ENCODE results near the gene UBTD1. TPM values are rescaled to one million over a fixed set of nuclear protein-coding genes. Genes with fewer than 3 reads are reported as not detected.

UBTD1 gene
- total RNA-seq, 4 donors from 2014 or later: 3.9 to 23.4 (median 12.4) TPM

GRCh38 chr10:97522937-97523336 is 24.2 kb downstream of the UBTD1 start:
- TF ChIP-seq CTCF (IDR thresholded peaks at IDR 0.05; ENCODE audit: low read depth): no peak

- TF ChIP-seq CTCF (IDR thresholded peaks at IDR 0.05; ENCODE audit: low read depth): no peak
These were observed 26.4 kb downstream of the UBTD1 start for GRCh38 chr10:97525086-97525485.

- TF ChIP-seq CTCF (IDR thresholded peaks at IDR 0.05; ENCODE audit: low read depth): no peak
These were observed 27.0 kb downstream of the UBTD1 start for GRCh38 chr10:97525683-97526110.

- TF ChIP-seq CTCF (IDR thresholded peaks at IDR 0.05; ENCODE audit: low read depth): no peak
These were observed 31.2 kb downstream of the UBTD1 start for GRCh38 chr10:97529685-97530465.

- TF ChIP-seq CTCF (IDR thresholded peaks at IDR 0.05; ENCODE audit: low read depth): no peak
These were observed 32.8 kb downstream of the UBTD1 start for GRCh38 chr10:97531401-97531986.

GRCh38 chr10:97532935-97533671 is 34.4 kb downstream of the UBTD1 start:
- no peak for TF ChIP-seq CTCF (IDR thresholded peaks at IDR 0.05; ENCODE audit: low read depth)

GRCh38 chr10:97533888-97534287 is 35.2 kb downstream of the UBTD1 start:
- no peak for TF ChIP-seq CTCF (IDR thresholded peaks at IDR 0.05; ENCODE audit: low read depth)

All from subcutaneous adipose tissue (tissue), 4 donors.